Keratinocyte (primary cell): Measurements from ENCODE around the gene SOWAHA. TPM values are rescaled to one million over a fixed set of nuclear protein-coding genes. Genes with fewer than 3 reads are reported as not detected.

ENCODE experiments used
- DNase-seq: peaks from one replicate; pipeline ENCODE4 v3.0.0-alpha.2; 2011; ENCODE audit warnings: low read depth, missing footprints, low spot score
- FAIRE-seq: peaks from 2 replicates; lab custom pipeline; 2011; peaks lifted over from hg19 to GRCh38; lab: Jason Lieb, UNC
- H2AFZ ChIP-seq: 2 replicates; pipeline ENCODE4 v1.6.0; 2012; ENCODE audit warnings: low read length, control low read depth, inconsistent platforms; ENCODE audit not compliant: control insufficient read depth
- H3K27ac ChIP-seq: 2 replicates; pipeline ENCODE4 v1.5.1; 2011; ENCODE audit warnings: low read length; ENCODE audit not compliant: control insufficient read depth, insufficient read depth
- H3K27me3 ChIP-seq: 3 replicates; pipeline ENCODE4 v1.6.0; 2011; ENCODE audit warnings: low read length; ENCODE audit not compliant: control insufficient read depth, insufficient read depth; ENCODE audit errors: extremely low read depth
- H3K36me3 ChIP-seq, 2 experiments: 2 replicates in 1 of 2; 3 replicates in 1 of 2; pipeline ENCODE4 v1.5.1; 2011; ENCODE audit warnings: low read length in 2 of 2, mild to moderate bottlenecking in 1 of 2; ENCODE audit not compliant: control insufficient read depth in 2 of 2, insufficient read depth in 2 of 2; ENCODE audit errors: extremely low read depth in 1 of 2
- H3K4me1 ChIP-seq: 3 replicates; pipeline ENCODE4 v1.5.1; 2011; ENCODE audit warnings: low read length; ENCODE audit not compliant: control insufficient read depth, insufficient read depth; ENCODE audit errors: extremely low read depth
- H3K4me2 ChIP-seq: 3 replicates; pipeline ENCODE4 v1.6.0; 2011; ENCODE audit warnings: low read depth, low read length; ENCODE audit not compliant: control insufficient read depth, insufficient read depth; ENCODE audit errors: extremely low read depth
- H3K4me3 ChIP-seq, 3 experiments: fragments of 200-600 bp in 1 of 3; sonication (generic) in 1 of 3; 2 replicates in 2 of 3; 3 replicates in 1 of 3; pipeline ENCODE4 v1.5.1; 2011 to 2016; ENCODE audit warnings: low read length in 3 of 3, mild to moderate bottlenecking in 3 of 3, control low read depth in 2 of 3, inconsistent platforms in 1 of 3, low read depth in 1 of 3, mixed read lengths in 1 of 3, mixed run types in 1 of 3, moderate library complexity in 1 of 3; ENCODE audit not compliant: control insufficient read depth in 2 of 3, insufficient read depth in 2 of 3; ENCODE audit errors: extremely low read depth in 1 of 3
- H3K79me2 ChIP-seq: 2 replicates; pipeline ENCODE4 v1.6.0; 2012; ENCODE audit warnings: low read length; ENCODE audit not compliant: control insufficient read depth, insufficient read depth
- H3K9ac ChIP-seq: 3 replicates; pipeline ENCODE4 v1.6.0; 2011; ENCODE audit warnings: low read length; ENCODE audit not compliant: control insufficient read depth, insufficient read depth; ENCODE audit errors: extremely low read depth
- H3K9me1 ChIP-seq: 3 replicates; pipeline ENCODE4 v1.6.0; 2011; ENCODE audit warnings: low read length; ENCODE audit not compliant: control insufficient read depth, insufficient read depth; ENCODE audit errors: extremely low read depth
- H3K9me3 ChIP-seq: 2 replicates; pipeline ENCODE4 v1.5.1; 2012; ENCODE audit warnings: low read depth, low read length; ENCODE audit not compliant: control insufficient read depth
- H4K20me1 ChIP-seq: 3 replicates; pipeline ENCODE4 v1.6.0; 2011; ENCODE audit warnings: low read length; ENCODE audit not compliant: control insufficient read depth, insufficient read depth; ENCODE audit errors: extremely low read depth
- EZH2 ChIP-seq: IDR thresholded peaks from one replicate; pipeline ENCODE4 v1.6.1; 2012; ENCODE audit warnings: inconsistent platforms, mild to moderate bottlenecking, low read length, moderate library complexity
- dilution Hi-C: fragments of 300-500 bp; cut with MboI; formaldehyde crosslinking; loops from one replicate; pipeline ENCODE4 v1.7.0; 2020; ENCODE audit warnings: low sequenced_read_pairs; ENCODE audit not compliant: extremely low pct_ligation_motif_present
- polyA plus RNA-seq, 5 experiments: library from polyadenylated mRNA; depleted of rRNA in 3 of 5; stranded (reverse) in 3 of 5; stranded (forward) in 1 of 5; unstranded in 1 of 5; fragments of >200 nt; gene quantifications; 1 replicate in 1 of 5; 2 replicates in 3 of 5; 3 replicates in 1 of 5; pipeline versions ENCODE4 v1.2.1 to v1.2.3, GENCODE V29; 2011 to 2012; ENCODE audit warnings: missing spikeins in 2 of 5, low read depth in 1 of 5, low replicate concordance in 1 of 5
- TF ChIP-seq, protein P1 (sequence below), 3 experiments: IDR thresholded peaks in 1 of 3; conservative IDR thresholded peaks in 1 of 3; optimal IDR thresholded peaks in 1 of 3; 2 replicates in 2 of 3; 3 replicates in 1 of 3; pipeline versions ENCODE3 to v1.5.1; 2011; ENCODE audit warnings: low read length in 3 of 3, mild to moderate bottlenecking in 3 of 3, moderate library complexity in 2 of 3, control low read depth in 1 of 3, inconsistent platforms in 1 of 3; ENCODE audit not compliant: insufficient read depth in 2 of 3; ENCODE audit errors: extremely low read depth in 1 of 3

SOWAHA gene
- polyA plus RNA-seq, 1 donor (not counting 4 experiments of a cell fraction or from before 2014, with no cell fraction given): not detected

DNA sequence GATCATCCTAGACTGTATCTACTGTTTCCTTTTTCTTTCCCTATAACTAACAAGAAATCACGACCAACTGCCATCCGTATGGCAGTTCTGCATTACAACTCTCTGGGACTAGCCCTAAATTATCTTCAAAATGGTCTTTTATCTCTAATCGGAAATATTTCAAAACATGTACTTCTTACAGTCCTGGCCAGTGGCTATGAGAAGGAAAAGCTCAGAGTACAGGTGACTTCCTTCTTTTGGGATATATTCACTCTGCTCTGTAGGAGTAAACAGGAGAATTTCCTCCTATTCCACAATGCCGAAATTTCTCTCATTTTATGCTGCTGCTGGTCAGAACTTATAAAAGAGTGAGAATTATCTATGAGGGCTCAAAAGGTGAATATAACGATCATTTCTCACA lies 34.2 kb upstream of the SOWAHA start:
- Histone ChIP-seq H3K4me3 (no peak overlapping the region), H3K4me1 (peaks cover 39% of the 10 kb centered on the region), H3K9ac (no peak overlapping the region), H3K9me3 (no peaks in the 10 kb centered on the region), H4K20me1 (no peaks in the 10 kb centered on the region), H3K36me3 (no peaks in the 10 kb centered on the region), H3K27ac (no peak overlapping the region), H3K79me2 (peaks cover 22% of the 10 kb centered on the region), H3K9me1 (no peaks in the 10 kb centered on the region), H3K27me3 (no peaks in the 10 kb centered on the region), H2AFZ (no peak overlapping the region), H3K4me2 (no peak overlapping the region)
- TF ChIP-seq, protein P1, sequence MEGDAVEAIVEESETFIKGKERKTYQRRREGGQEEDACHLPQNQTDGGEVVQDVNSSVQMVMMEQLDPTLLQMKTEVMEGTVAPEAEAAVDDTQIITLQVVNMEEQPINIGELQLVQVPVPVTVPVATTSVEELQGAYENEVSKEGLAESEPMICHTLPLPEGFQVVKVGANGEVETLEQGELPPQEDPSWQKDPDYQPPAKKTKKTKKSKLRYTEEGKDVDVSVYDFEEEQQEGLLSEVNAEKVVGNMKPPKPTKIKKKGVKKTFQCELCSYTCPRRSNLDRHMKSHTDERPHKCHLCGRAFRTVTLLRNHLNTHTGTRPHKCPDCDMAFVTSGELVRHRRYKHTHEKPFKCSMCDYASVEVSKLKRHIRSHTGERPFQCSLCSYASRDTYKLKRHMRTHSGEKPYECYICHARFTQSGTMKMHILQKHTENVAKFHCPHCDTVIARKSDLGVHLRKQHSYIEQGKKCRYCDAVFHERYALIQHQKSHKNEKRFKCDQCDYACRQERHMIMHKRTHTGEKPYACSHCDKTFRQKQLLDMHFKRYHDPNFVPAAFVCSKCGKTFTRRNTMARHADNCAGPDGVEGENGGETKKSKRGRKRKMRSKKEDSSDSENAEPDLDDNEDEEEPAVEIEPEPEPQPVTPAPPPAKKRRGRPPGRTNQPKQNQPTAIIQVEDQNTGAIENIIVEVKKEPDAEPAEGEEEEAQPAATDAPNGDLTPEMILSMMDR (optimal IDR thresholded peaks at IDR 0.05 in 1 of 3, IDR thresholded peaks at IDR 0.05 in 1 of 3, conservative IDR thresholded peaks at IDR 0.05 in 1 of 3; ENCODE audit: extremely low read depth in 1 of 3, insufficient read depth in 2 of 3, low read length in 3 of 3): no peak
- DNase-seq (no peak), FAIRE-seq (no peak)
- dilution Hi-C loops: no loop called here

DNA sequence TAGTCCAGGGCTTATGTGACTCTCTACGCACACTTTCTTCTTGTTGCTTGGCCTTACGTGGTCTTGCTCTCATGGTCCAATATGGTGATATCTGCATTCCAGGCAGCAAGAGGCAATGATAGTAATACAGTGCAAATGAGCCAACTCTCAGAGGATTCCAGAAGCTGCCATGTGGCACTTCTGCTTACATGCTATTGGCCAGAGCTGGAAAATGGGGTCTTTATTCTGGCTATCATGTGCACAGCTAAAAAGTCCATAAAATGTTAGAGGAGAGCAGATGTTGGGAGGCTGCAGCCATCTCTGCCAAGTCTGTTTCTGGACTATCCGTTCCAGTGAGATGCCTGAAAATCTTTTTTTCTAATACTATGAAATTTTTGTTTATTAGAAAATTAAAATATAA lies 33.1 kb upstream of the SOWAHA start:
- Histone ChIP-seq H3K36me3 (no peaks in the 10 kb centered on the region), H2AFZ (no peak overlapping the region), H3K9me1 (no peaks in the 10 kb centered on the region), H3K4me3 (no peak overlapping the region), H4K20me1 (no peaks in the 10 kb centered on the region), H3K27ac (no peak overlapping the region), H3K27me3 (no peaks in the 10 kb centered on the region), H3K79me2 (peaks cover 12% of the 10 kb centered on the region), H3K4me1 (peaks cover 30% of the 10 kb centered on the region), H3K9me3 (no peaks in the 10 kb centered on the region), H3K9ac (no peak overlapping the region), H3K4me2 (no peak overlapping the region)
- TF ChIP-seq EZH2: no peak
- TF ChIP-seq, protein P1 (optimal IDR thresholded peaks at IDR 0.05 in 1 of 3, IDR thresholded peaks at IDR 0.05 in 1 of 3, conservative IDR thresholded peaks at IDR 0.05 in 1 of 3; ENCODE audit: extremely low read depth in 1 of 3, insufficient read depth in 2 of 3, low read length in 3 of 3): no peak
- dilution Hi-C loops: no loop called here
- DNase-seq (no peak), FAIRE-seq (no peak)
